Measurements from ENCODE around the gene LAIR2. TPM values are rescaled to one million over a fixed set of nuclear protein-coding genes. Genes with fewer than 3 reads are reported as not detected.
"Not testable (repeated sequence)": the region's sequence is repeated elsewhere in the genome, so short reads cannot be mapped to it uniquely, and the experiment has no call there.

The LAIR2 gene
- total and polyA plus RNA-seq, 10 of the 15 experiments (the other 5 are each of a cell fraction or from before 2014, with no cell fraction given) = not detected

GRCh38 chr19:54497747-54498450, 4.7 kb upstream of the LAIR2 start:
- H3K4me1 ChIP-seq (ENCODE audit: control insufficient read depth, insufficient read depth, low read length); H3K4me3 ChIP-seq; H4K20me1 ChIP-seq (ENCODE audit: control insufficient read depth, insufficient read depth); RAD21 ChIA-PET (ENCODE audit: unreplicated experiment); H3K36me3 ChIP-seq (ENCODE audit: control insufficient read depth in 2 of 2, insufficient read depth in 2 of 2, low read length in 1 of 2); H2AFZ ChIP-seq (ENCODE audit: control insufficient read depth, low read depth, low read length); H3K4me2 ChIP-seq (ENCODE audit: control insufficient read depth, insufficient read depth); POLR2A ChIA-PET; intact Hi-C loops (cut with micrococcal nuclease; ENCODE audit: unreplicated experiment); H3K9ac ChIP-seq (ENCODE audit: control insufficient read depth, insufficient read depth, low read length); SMC1A ChIA-PET (ENCODE audit: uncharacterized antibody, unreplicated experiment); DNase-seq (ENCODE audit: low read depth, low spot score); CTCF ChIA-PET; H3K79me2 ChIP-seq (ENCODE audit: control insufficient read depth, insufficient read depth, low read length); in situ Hi-C loops (cut with MboI); H3K9me3 ChIP-seq (replicated peaks; ENCODE audit: control insufficient read depth, insufficient read depth, low read length); H3K27me3 ChIP-seq (replicated peaks in 1 of 2; ENCODE audit: control insufficient read depth in 2 of 2, insufficient read depth in 2 of 2, low read length in 1 of 2); H3K27ac ChIP-seq (ENCODE audit: control insufficient read depth, insufficient read depth): not testable (repeated sequence)
- WGBS (ENCODE audit: insufficient coverage, insufficient replicate concordance, low lambda C conversion rate, missing lambda C conversion rate) = 16% methylated on average over 8 of the region's 15 CpGs
- peak; percentile 73 for FAIRE-seq
- ATAC-seq = peak; percentile 86
- TF ChIP-seq RUNX3 (IDR thresholded peaks at IDR 0.05; ENCODE audit: low read length) = peak; percentile 23; the same call in 1 of the 2 replicates
- TSS peak; percentile 98 for BruUV-seq (replicated peaks)

GRCh38 chr19:54498451-54498772, 4.2 kb upstream of the LAIR2 start:
- FAIRE-seq; in situ Hi-C loops (cut with MboI); H4K20me1 ChIP-seq (ENCODE audit: control insufficient read depth, insufficient read depth); RAD21 ChIA-PET (ENCODE audit: unreplicated experiment); H3K4me3 ChIP-seq; H3K4me1 ChIP-seq (ENCODE audit: control insufficient read depth, insufficient read depth, low read length); H3K4me2 ChIP-seq (ENCODE audit: control insufficient read depth, insufficient read depth); H3K36me3 ChIP-seq (ENCODE audit: control insufficient read depth in 2 of 2, insufficient read depth in 2 of 2, low read length in 1 of 2); H3K9ac ChIP-seq (ENCODE audit: control insufficient read depth, insufficient read depth, low read length); H2AFZ ChIP-seq (ENCODE audit: control insufficient read depth, low read depth, low read length); CTCF ChIA-PET; H3K27me3 ChIP-seq (replicated peaks in 1 of 2; ENCODE audit: control insufficient read depth in 2 of 2, insufficient read depth in 2 of 2, low read length in 1 of 2); DNase-seq (ENCODE audit: low read depth, low spot score); BruUV-seq (replicated peaks); H3K9me3 ChIP-seq (replicated peaks; ENCODE audit: control insufficient read depth, insufficient read depth, low read length); POLR2A ChIA-PET; intact Hi-C loops (cut with micrococcal nuclease; ENCODE audit: unreplicated experiment); H3K27ac ChIP-seq (ENCODE audit: control insufficient read depth, insufficient read depth); H3K79me2 ChIP-seq (ENCODE audit: control insufficient read depth, insufficient read depth, low read length): not testable (repeated sequence)
- SMC1A ChIA-PET (ENCODE audit: uncharacterized antibody, unreplicated experiment) = interaction anchor here (1.6 kb wide), 1 partner anchor 175 kb away, joined by 3 read pairs; no protein-coding TSS in a partner anchor
- peak; percentile 65 for ATAC-seq
- 38% methylated on average over 8 of the region's 9 CpGs for WGBS (ENCODE audit: insufficient coverage, insufficient replicate concordance, low lambda C conversion rate, missing lambda C conversion rate)

- ATAC-seq; H3K9ac ChIP-seq (ENCODE audit: control insufficient read depth, insufficient read depth, low read length); POLR2A ChIA-PET; BruUV-seq (replicated peaks); FAIRE-seq; H3K4me1 ChIP-seq (ENCODE audit: control insufficient read depth, insufficient read depth, low read length); H3K9me3 ChIP-seq (replicated peaks; ENCODE audit: control insufficient read depth, insufficient read depth, low read length); intact Hi-C loops (cut with micrococcal nuclease; ENCODE audit: unreplicated experiment); DNase-seq (ENCODE audit: low read depth, low spot score); H3K27me3 ChIP-seq (replicated peaks in 1 of 2; ENCODE audit: control insufficient read depth in 2 of 2, insufficient read depth in 2 of 2, low read length in 1 of 2); H4K20me1 ChIP-seq (ENCODE audit: control insufficient read depth, insufficient read depth); RAD21 ChIA-PET (ENCODE audit: unreplicated experiment); H2AFZ ChIP-seq (ENCODE audit: control insufficient read depth, low read depth, low read length); in situ Hi-C loops (cut with MboI); H3K4me3 ChIP-seq; H3K79me2 ChIP-seq (ENCODE audit: control insufficient read depth, insufficient read depth, low read length); H3K4me2 ChIP-seq (ENCODE audit: control insufficient read depth, insufficient read depth); H3K27ac ChIP-seq (ENCODE audit: control insufficient read depth, insufficient read depth); H3K36me3 ChIP-seq (ENCODE audit: control insufficient read depth in 2 of 2, insufficient read depth in 2 of 2, low read length in 1 of 2): not testable (repeated sequence)
- ChIA-PET CTCF (interaction anchor here (0.9 to 2.3 kb wide), 2 partner anchors 24 to 26 kb away, joined by 3 to 11 read pairs; no protein-coding TSS in a partner anchor), SMC1A (ENCODE audit: uncharacterized antibody, unreplicated experiment) (interaction anchor here (1.3 kb wide), 1 partner anchor 13 kb away, joined by 3 read pairs; no protein-coding TSS in a partner anchor)
- WGBS (ENCODE audit: insufficient coverage, insufficient replicate concordance, low lambda C conversion rate, missing lambda C conversion rate) = 50% methylated on average over 4 of the region's 4 CpGs
These were observed 2.9 kb downstream of the LAIR2 start for GRCh38 chr19:54505542-54505941.
